HepG2 (cell line): ENCODE data around the gene SPATC1L. TPM values are rescaled to one million over a fixed set of nuclear protein-coding genes. Genes with fewer than 3 reads are reported as not detected.
A peak's percentile ranks its signal among the peaks of the same experiment; 100 is the strongest.

Experiments used
- ATF5 ChIP-seq: sonication (generic); formaldehyde crosslinking; IDR thresholded peaks from 2 replicates; pipeline ENCODE4 v1.4.0; 2020; ENCODE audit warnings: mild to moderate bottlenecking, low read depth, missing genetic modification reagents
- ERF ChIP-seq: IDR thresholded peaks from 2 replicates; pipeline ENCODE4 v1.6.1; 2018; ENCODE audit warnings: missing biosample characterization, missing genetic modification reagents
- ETV5 ChIP-seq: IDR thresholded peaks from 2 replicates; pipeline ENCODE4 v1.6.1; 2018; ENCODE audit warnings: missing biosample characterization, missing genetic modification reagents, inconsistent platforms, borderline replicate concordance
- JUNB ChIP-seq: sonication (generic); formaldehyde crosslinking; IDR thresholded peaks from 2 replicates; pipeline ENCODE4 v1.8.0; 2022; ENCODE audit warnings: missing genetic modification reagents, mild to moderate bottlenecking, borderline replicate concordance
- KDM5A ChIP-seq: fragments of 200-600 bp; sonication (generic); IDR thresholded peaks from 2 replicates; pipeline ENCODE4 v1.7.0; 2018; ENCODE audit warnings: antibody characterized with exemption, mild to moderate bottlenecking, low read length, borderline replicate concordance
- SCMH1 ChIP-seq: sonication (generic); formaldehyde crosslinking; IDR thresholded peaks from 2 replicates; pipeline ENCODE4 v1.9.0; 2021; ENCODE audit warnings: missing genetic modification reagents, mild to moderate bottlenecking, borderline replicate concordance
- THYN1 ChIP-seq: sonication (generic); formaldehyde crosslinking; IDR thresholded peaks from 2 replicates; pipeline ENCODE4 v1.8.1; 2023; ENCODE audit warnings: low read depth, mild to moderate bottlenecking, moderate library complexity, missing genetic modification reagents, borderline replicate concordance
- ZFP82 ChIP-seq: sonication (generic); formaldehyde crosslinking; IDR thresholded peaks from 2 replicates; pipeline ENCODE4 v1.5.1; 2020; ENCODE audit warnings: mild to moderate bottlenecking, missing genetic modification reagents, borderline replicate concordance
- ZNF138 ChIP-seq: sonication (generic); formaldehyde crosslinking; IDR thresholded peaks from 2 replicates; pipeline ENCODE4 v1.5.0; 2020; ENCODE audit warnings: mild to moderate bottlenecking, low read depth, missing genetic modification reagents
- ZNF33A ChIP-seq: sonication (generic); formaldehyde crosslinking; IDR thresholded peaks from 2 replicates; pipeline ENCODE4 v1.5.1; 2020; ENCODE audit warnings: missing genetic modification reagents, mild to moderate bottlenecking, moderate library complexity, borderline replicate concordance
- ZNF354B ChIP-seq: sonication (generic); formaldehyde crosslinking; IDR thresholded peaks from 2 replicates; pipeline ENCODE4 v1.8.0; 2022; ENCODE audit warnings: mild to moderate bottlenecking, missing genetic modification reagents
- ZNF567 ChIP-seq: sonication (generic); formaldehyde crosslinking; IDR thresholded peaks from 2 replicates; pipeline ENCODE4 v1.8.1; 2023; ENCODE audit warnings: mild to moderate bottlenecking, missing genetic modification reagents, borderline replicate concordance
- polyA plus RNA-seq, 8 experiments: library from polyadenylated mRNA; depleted of rRNA in 3 of 8; stranded (reverse) in 7 of 8; unstranded in 1 of 8; fragments of >200 nt; fragmentation: Illumina TruSeq in 4 of 8; extraction: Trizol in 4 of 8; gene quantifications; 2 replicates each; pipeline versions ENCODE4 v1.2.1 to v1.2.3, GENCODE V29; 2011 to 2016; ENCODE audit warnings: low read depth in 4 of 8, missing spikeins in 1 of 8, mixed read lengths in 1 of 8; ENCODE audit not compliant: insufficient read depth in 1 of 8
- total RNA-seq, 5 experiments: library from RNA; depleted of rRNA; stranded (reverse); fragments of >200 nt; fragmentation: Illumina TruSeq; extraction: Trizol; gene quantifications; 2 replicates each; pipeline ENCODE4 v1.2.3, GENCODE V29; 2016; ENCODE audit warnings: low read depth in 1 of 5
- TF ChIP-seq, protein P1 (sequence below): IDR thresholded peaks from 2 replicates; pipeline ENCODE4 v1.6.1; 2016
- TF ChIP-seq, protein P2 (sequence below): sonication (generic); formaldehyde crosslinking; IDR thresholded peaks from 2 replicates; pipeline ENCODE4 v1.8.1; 2023; ENCODE audit warnings: mild to moderate bottlenecking, missing genetic modification reagents
- TF ChIP-seq, protein P3 (sequence below): IDR thresholded peaks from 2 replicates; pipeline ENCODE4 v1.6.1; 2016; ENCODE audit warnings: low read depth
- TF ChIP-seq, protein P4 (sequence below): sonication (generic); formaldehyde crosslinking; IDR thresholded peaks from 2 replicates; pipeline ENCODE4 v1.5.0; 2020; ENCODE audit warnings: mild to moderate bottlenecking, missing genetic modification reagents
- TF ChIP-seq, protein P5 (sequence below): sonication (generic); formaldehyde crosslinking; IDR thresholded peaks from 2 replicates; pipeline ENCODE4 v1.4.0; 2020; ENCODE audit warnings: missing genetic modification reagents

SPATC1L gene
- total and polyA plus RNA-seq, 2 of the 13 experiments (the other 11 are each of a cell fraction or from before 2014, with no cell fraction given) = 1.4 to 3.3 TPM

- peak; percentile 65; the same call in 1 of the 2 replicates for TF ChIP-seq ETV5 (CRISPR knock-in tag)
- TF ChIP-seq, protein P1, sequence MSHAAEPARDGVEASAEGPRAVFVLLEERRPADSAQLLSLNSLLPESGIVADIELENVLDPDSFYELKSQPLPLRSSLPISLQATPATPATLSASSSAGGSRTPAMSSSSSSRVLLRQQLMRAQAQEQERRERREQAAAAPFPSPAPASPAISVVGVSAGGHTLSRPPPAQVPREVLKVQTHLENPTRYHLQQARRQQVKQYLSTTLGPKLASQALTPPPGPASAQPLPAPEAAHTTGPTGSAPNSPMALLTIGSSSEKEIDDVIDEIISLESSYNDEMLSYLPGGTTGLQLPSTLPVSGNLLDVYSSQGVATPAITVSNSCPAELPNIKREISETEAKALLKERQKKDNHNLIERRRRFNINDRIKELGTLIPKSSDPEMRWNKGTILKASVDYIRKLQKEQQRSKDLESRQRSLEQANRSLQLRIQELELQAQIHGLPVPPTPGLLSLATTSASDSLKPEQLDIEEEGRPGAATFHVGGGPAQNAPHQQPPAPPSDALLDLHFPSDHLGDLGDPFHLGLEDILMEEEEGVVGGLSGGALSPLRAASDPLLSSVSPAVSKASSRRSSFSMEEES (CRISPR knock-in tag) = 0 out of 2 replicates have a peak, but pooled peaks have one; percentile 11
- TF ChIP-seq, protein P2, sequence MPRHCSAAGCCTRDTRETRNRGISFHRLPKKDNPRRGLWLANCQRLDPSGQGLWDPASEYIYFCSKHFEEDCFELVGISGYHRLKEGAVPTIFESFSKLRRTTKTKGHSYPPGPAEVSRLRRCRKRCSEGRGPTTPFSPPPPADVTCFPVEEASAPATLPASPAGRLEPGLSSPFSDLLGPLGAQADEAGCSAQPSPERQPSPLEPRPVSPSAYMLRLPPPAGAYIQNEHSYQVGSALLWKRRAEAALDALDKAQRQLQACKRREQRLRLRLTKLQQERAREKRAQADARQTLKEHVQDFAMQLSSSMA (CRISPR knock-in tag) = no peak
- no peak for TF ChIP-seq JUNB
- TF ChIP-seq, protein P3, sequence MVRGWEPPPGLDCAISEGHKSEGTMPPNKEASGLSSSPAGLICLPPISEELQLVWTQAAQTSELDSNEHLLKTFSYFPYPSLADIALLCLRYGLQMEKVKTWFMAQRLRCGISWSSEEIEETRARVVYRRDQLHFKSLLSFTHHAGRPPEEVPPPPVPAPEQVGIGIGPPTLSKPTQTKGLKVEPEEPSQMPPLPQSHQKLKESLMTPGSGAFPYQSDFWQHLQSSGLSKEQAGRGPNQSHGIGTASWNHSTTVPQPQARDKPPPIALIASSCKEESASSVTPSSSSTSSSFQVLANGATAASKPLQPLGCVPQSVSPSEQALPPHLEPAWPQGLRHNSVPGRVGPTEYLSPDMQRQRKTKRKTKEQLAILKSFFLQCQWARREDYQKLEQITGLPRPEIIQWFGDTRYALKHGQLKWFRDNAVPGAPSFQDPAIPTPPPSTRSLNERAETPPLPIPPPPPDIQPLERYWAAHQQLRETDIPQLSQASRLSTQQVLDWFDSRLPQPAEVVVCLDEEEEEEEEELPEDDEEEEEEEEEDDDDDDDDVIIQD (CRISPR knock-in tag) = no peak
- TF ChIP-seq ZNF567 (CRISPR knock-in tag) = no peak
- TF ChIP-seq ZNF138 (CRISPR knock-in tag) = no peak
- no peak for TF ChIP-seq ZNF354B (CRISPR knock-in tag)
- TF ChIP-seq ZFP82 (CRISPR knock-in tag) = no peak
- peak; percentile 59; the same call in 1 of the 2 replicates for TF ChIP-seq KDM5A
- TF ChIP-seq ATF5 (CRISPR knock-in tag) = no peak
- no peak for TF ChIP-seq ZNF33A (CRISPR knock-in tag)
- no peak for TF ChIP-seq SCMH1
- TF ChIP-seq THYN1 (CRISPR knock-in tag) = no peak
- peak; percentile 54 for TF ChIP-seq ERF (CRISPR knock-in tag)
- TF ChIP-seq, protein P4, sequence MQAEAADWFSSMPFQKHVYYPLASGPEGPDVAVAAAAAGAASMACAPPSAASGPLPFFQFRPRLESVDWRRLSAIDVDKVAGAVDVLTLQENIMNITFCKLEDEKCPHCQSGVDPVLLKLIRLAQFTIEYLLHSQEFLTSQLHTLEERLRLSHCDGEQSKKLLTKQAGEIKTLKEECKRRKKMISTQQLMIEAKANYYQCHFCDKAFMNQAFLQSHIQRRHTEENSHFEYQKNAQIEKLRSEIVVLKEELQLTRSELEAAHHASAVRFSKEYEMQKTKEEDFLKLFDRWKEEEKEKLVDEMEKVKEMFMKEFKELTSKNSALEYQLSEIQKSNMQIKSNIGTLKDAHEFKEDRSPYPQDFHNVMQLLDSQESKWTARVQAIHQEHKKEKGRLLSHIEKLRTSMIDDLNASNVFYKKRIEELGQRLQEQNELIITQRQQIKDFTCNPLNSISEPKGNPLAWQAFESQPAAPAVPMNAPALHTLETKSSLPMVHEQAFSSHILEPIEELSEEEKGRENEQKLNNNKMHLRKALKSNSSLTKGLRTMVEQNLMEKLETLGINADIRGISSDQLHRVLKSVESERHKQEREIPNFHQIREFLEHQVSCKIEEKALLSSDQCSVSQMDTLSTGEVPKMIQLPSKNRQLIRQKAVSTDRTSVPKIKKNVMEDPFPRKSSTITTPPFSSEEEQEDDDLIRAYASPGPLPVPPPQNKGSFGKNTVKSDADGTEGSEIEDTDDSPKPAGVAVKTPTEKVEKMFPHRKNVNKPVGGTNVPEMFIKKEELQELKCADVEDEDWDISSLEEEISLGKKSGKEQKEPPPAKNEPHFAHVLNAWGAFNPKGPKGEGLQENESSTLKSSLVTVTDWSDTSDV (CRISPR knock-in tag) = no peak
- TF ChIP-seq, protein P5, sequence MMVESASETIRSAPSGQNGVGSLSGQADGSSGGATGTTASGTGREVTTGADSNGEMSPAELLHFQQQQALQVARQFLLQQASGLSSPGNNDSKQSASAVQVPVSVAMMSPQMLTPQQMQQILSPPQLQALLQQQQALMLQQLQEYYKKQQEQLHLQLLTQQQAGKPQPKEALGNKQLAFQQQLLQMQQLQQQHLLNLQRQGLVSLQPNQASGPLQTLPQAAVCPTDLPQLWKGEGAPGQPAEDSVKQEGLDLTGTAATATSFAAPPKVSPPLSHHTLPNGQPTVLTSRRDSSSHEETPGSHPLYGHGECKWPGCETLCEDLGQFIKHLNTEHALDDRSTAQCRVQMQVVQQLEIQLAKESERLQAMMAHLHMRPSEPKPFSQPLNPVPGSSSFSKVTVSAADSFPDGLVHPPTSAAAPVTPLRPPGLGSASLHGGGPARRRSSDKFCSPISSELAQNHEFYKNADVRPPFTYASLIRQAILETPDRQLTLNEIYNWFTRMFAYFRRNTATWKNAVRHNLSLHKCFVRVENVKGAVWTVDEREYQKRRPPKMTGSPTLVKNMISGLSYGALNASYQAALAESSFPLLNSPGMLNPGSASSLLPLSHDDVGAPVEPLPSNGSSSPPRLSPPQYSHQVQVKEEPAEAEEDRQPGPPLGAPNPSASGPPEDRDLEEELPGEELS (CRISPR knock-in tag) = peak; percentile 57
Observed at GRCh38 chr21:46153247-46154154, 30.8 kb downstream of the SPATC1L start (continued).
